HK-2 (cell line): Measurements from ENCODE around the gene OR2AE1.
A peak's percentile ranks its signal among the peaks of the same experiment; 100 is the strongest.
"Not testable (repeated sequence)": the region's sequence is repeated elsewhere in the genome, so short reads cannot be mapped to it uniquely, and the experiment has no call there.

Experiments used
- DNase-seq: peaks from one replicate; pipeline ENCODE4 v3.0.0-alpha.2; 2018; ENCODE audit not compliant: unreplicated experiment

The OR2AE1 gene

GRCh38 chr7:99876933-99877332 is at the start of gene OR2AE1:
TSS of gene OR2AE1 (minus strand) at chr7:99877033. CDS start at chr7:99877033, 0 bp downstream.
- no peak for DNase-seq

- no peak for DNase-seq
Measured at GRCh38 chr7:99926321-99926720, 49.5 kb upstream of the OR2AE1 start.

- no peak for DNase-seq
Measured at GRCh38 chr7:99923200-99923599, 46.4 kb upstream of the OR2AE1 start.

GRCh38 chr7:99920149-99920548 is 43.3 kb upstream of the OR2AE1 start:
- no peak for DNase-seq

GRCh38 chr7:99919814-99920112 is 42.9 kb upstream of the OR2AE1 start:
- DNase-seq: no peak

GRCh38 chr7:99918959-99919813 is 42.4 kb upstream of the OR2AE1 start, which contains the start of gene TRIM4:
TSS of gene TRIM4 (minus strand) at chr7:99919530. CDS start at chr7:99919401, 129 bp downstream.
- peak; percentile 92 for DNase-seq

GRCh38 chr7:99910976-99911375 is 34.1 kb upstream of the OR2AE1 start:
- no peak for DNase-seq

- no peak for DNase-seq
Measured at GRCh38 chr7:99901581-99901980, 24.7 kb upstream of the OR2AE1 start.

GRCh38 chr7:99899830-99900519 is 23.1 kb upstream of the OR2AE1 start:
- no peak for DNase-seq

- no peak for DNase-seq
Measured at GRCh38 chr7:99898836-99899235, 22.0 kb upstream of the OR2AE1 start.

- DNase-seq: no peak
Measured at GRCh38 chr7:99898023-99898357, 21.2 kb upstream of the OR2AE1 start.

- DNase-seq: no peak
Measured at GRCh38 chr7:99897322-99898022, 20.6 kb upstream of the OR2AE1 start.

- no peak for DNase-seq
Measured at GRCh38 chr7:99894738-99895137, 17.9 kb upstream of the OR2AE1 start.

GRCh38 chr7:99893280-99893679 is 16.4 kb upstream of the OR2AE1 start:
- DNase-seq: no peak

GRCh38 chr7:99890348-99890747 is 13.5 kb upstream of the OR2AE1 start:
- DNase-seq: not testable (repeated sequence)

GRCh38 chr7:99888366-99888765 is 11.5 kb upstream of the OR2AE1 start:
- not testable (repeated sequence) for DNase-seq

GRCh38 chr7:99881370-99881769 is 4.5 kb upstream of the OR2AE1 start:
- DNase-seq: no peak

GRCh38 chr7:99876491-99876890 is 342 bp downstream of the OR2AE1 start:
- DNase-seq: no peak

GRCh38 chr7:99868246-99868645 is 8.6 kb downstream of the OR2AE1 start:
- DNase-seq: no peak

- DNase-seq: not testable (repeated sequence)
Measured at GRCh38 chr7:99867477-99867876, 9.4 kb downstream of the OR2AE1 start.

GRCh38 chr7:99863847-99864440 is 12.9 kb downstream of the OR2AE1 start:
- DNase-seq: no peak
